Measurements from ENCODE around the gene RASA2. TPM values are rescaled to one million over a fixed set of nuclear protein-coding genes. Genes with fewer than 3 reads are reported as not detected.

The RASA2 gene
- total RNA-seq, 1 experiment from 2014 or later, result 26.7 TPM

GRCh38 chr3:141523615-141524375 lies 37.0 kb downstream of the RASA2 start:
- no peaks in the 10 kb centered on the region for H3K9me3 Mint-ChIP-seq (ENCODE audit: unreplicated experiment)
- H3K27ac Mint-ChIP-seq (ENCODE audit: unreplicated experiment), result no peak overlapping the region
- BruUV-seq (replicated peaks), result no TSS peak
- H3K36me3 Mint-ChIP-seq (ENCODE audit: insufficient read depth, unreplicated experiment), result peaks cover 17% of the 10 kb centered on the region
- no peaks in the 10 kb centered on the region for H3K36me3 ChIP-seq (ENCODE audit: control insufficient read depth, insufficient read depth, low read length)
- intact Hi-C loops (cut with micrococcal nuclease; ENCODE audit: unreplicated experiment), result loop anchor here (5.0 kb wide), 1 partner anchor 36 kb away; the partner anchor contains the start of gene RASA2
- no peaks in the 10 kb centered on the region for H3K27me3 ChIP-seq (replicated peaks; ENCODE audit: control insufficient read depth, insufficient read depth, low read length)
- H3K9me3 ChIP-seq, result no peaks in the 10 kb centered on the region
- no peak overlapping the region for H3K4me3 Mint-ChIP-seq (ENCODE audit: unreplicated experiment)
- ChIA-PET CTCF (no interaction called here), POLR2A (interaction anchor here (1.1 kb wide), 1 partner anchor 36 kb away, joined by 4 read pairs; no protein-coding TSS in a partner anchor)
- H3K4me3 ChIP-seq (ENCODE audit: low read depth, low read length), result no peak overlapping the region
- no peaks in the 10 kb centered on the region for H3K27me3 Mint-ChIP-seq (ENCODE audit: insufficient read depth, unreplicated experiment)
- no peak for TF ChIP-seq CTCF (IDR thresholded peaks at IDR 0.05; ENCODE audit: insufficient read depth in 1 of 2, low read depth in 1 of 2, low read length in 1 of 2, severe bottlenecking in 1 of 2, unreplicated experiment in 1 of 2)
- H3K4me1 ChIP-seq, result peaks cover 44% of the 10 kb centered on the region
- peak in 1 of 2 experiments; percentile 29 for DNase-seq
- peaks cover 19% of the 10 kb centered on the region for H3K4me1 Mint-ChIP-seq (ENCODE audit: low read depth, unreplicated experiment)

- Histone ChIP-seq H3K4me1 (peaks cover 37% of the 10 kb centered on the region), H3K36me3 (ENCODE audit: control insufficient read depth, insufficient read depth, low read length) (no peaks in the 10 kb centered on the region), H3K27me3 (replicated peaks; ENCODE audit: control insufficient read depth, insufficient read depth, low read length) (no peaks in the 10 kb centered on the region), H3K9me3 (no peaks in the 10 kb centered on the region), H3K4me3 (ENCODE audit: low read depth, low read length) (no peak overlapping the region)
- BruUV-seq (replicated peaks), result no TSS peak
- DNase-seq, result no peak
- Mint-ChIP-seq H3K9me3 (ENCODE audit: unreplicated experiment) (no peaks in the 10 kb centered on the region), H3K4me1 (ENCODE audit: low read depth, unreplicated experiment) (peaks cover 19% of the 10 kb centered on the region), H3K36me3 (ENCODE audit: insufficient read depth, unreplicated experiment) (peaks cover 17% of the 10 kb centered on the region), H3K4me3 (ENCODE audit: unreplicated experiment) (no peak overlapping the region), H3K27me3 (ENCODE audit: insufficient read depth, unreplicated experiment) (no peaks in the 10 kb centered on the region), H3K27ac (ENCODE audit: unreplicated experiment) (no peak overlapping the region)
- CTCF ChIA-PET, result no interaction called here
- intact Hi-C loops (cut with micrococcal nuclease; ENCODE audit: unreplicated experiment), result loop anchor here (5.0 kb wide), 1 partner anchor 38 kb away; the partner anchor contains the start of gene RASA2
- no peak for TF ChIP-seq CTCF (IDR thresholded peaks at IDR 0.05; ENCODE audit: insufficient read depth in 1 of 2, low read depth in 1 of 2, low read length in 1 of 2, severe bottlenecking in 1 of 2, unreplicated experiment in 1 of 2)
- POLR2A ChIA-PET, result interaction anchor here (0.7 kb wide), 2 partner anchors 37 to 125 kb away, joined by 3 to 4 read pairs; no protein-coding TSS in a partner anchor
These were observed 38.2 kb downstream of the RASA2 start for GRCh38 chr3:141524988-141525387.

GRCh38 chr3:141525814-141526213 lies 39.0 kb downstream of the RASA2 start:
- intact Hi-C loops (cut with micrococcal nuclease; ENCODE audit: unreplicated experiment), result no loop called here

More at GRCh38 chr3:141525814-141526213, 39.0 kb downstream of the RASA2 start:
- Mint-ChIP-seq H3K4me3 (ENCODE audit: unreplicated experiment) (no peak overlapping the region), H3K36me3 (ENCODE audit: insufficient read depth, unreplicated experiment) (peaks cover 17% of the 10 kb centered on the region), H3K27ac (ENCODE audit: unreplicated experiment) (no peak overlapping the region), H3K4me1 (ENCODE audit: low read depth, unreplicated experiment) (peaks cover 15% of the 10 kb centered on the region), H3K27me3 (ENCODE audit: insufficient read depth, unreplicated experiment) (no peaks in the 10 kb centered on the region), H3K9me3 (ENCODE audit: unreplicated experiment) (no peaks in the 10 kb centered on the region)
- H3K27me3 ChIP-seq (replicated peaks; ENCODE audit: control insufficient read depth, insufficient read depth, low read length), result no peaks in the 10 kb centered on the region
- POLR2A ChIA-PET, result interaction anchor here (0.7 kb wide), 1 partner anchor 38 kb away, joined by 3 read pairs; no protein-coding TSS in a partner anchor
- H3K4me3 ChIP-seq (ENCODE audit: low read depth, low read length), result no peak overlapping the region
- TF ChIP-seq CTCF (IDR thresholded peaks at IDR 0.05; ENCODE audit: insufficient read depth in 1 of 2, low read depth in 1 of 2, low read length in 1 of 2, severe bottlenecking in 1 of 2, unreplicated experiment in 1 of 2), result no peak
- peaks cover 28% of the 10 kb centered on the region for H3K4me1 ChIP-seq
- no peaks in the 10 kb centered on the region for H3K36me3 ChIP-seq (ENCODE audit: control insufficient read depth, insufficient read depth, low read length)
- DNase-seq, result no peak
- CTCF ChIA-PET, result no interaction called here
- no TSS peak for BruUV-seq (replicated peaks)
- no peaks in the 10 kb centered on the region for H3K9me3 ChIP-seq

All from Caco-2 (cell line).